HEK293 (cell line): Measurements from ENCODE around the gene SNRNP70.

Experiments used
- GLIS1 ChIP-seq: fragments of 450-650 bp; formaldehyde crosslinking; IDR thresholded peaks from 2 replicates; pipeline ENCODE4 v1.5.1; 2016; ENCODE audit warnings: missing biosample characterization, missing genetic modification characterization
- KLF9 ChIP-seq: fragments of 450-650 bp; formaldehyde crosslinking; IDR thresholded peaks from 2 replicates; pipeline ENCODE4 v1.5.1; 2016; ENCODE audit warnings: missing biosample characterization, missing genetic modification characterization, low read depth
- ZBTB1 ChIP-seq: fragments of 450-650 bp; formaldehyde crosslinking; IDR thresholded peaks from 2 replicates; pipeline ENCODE4 v1.5.1; 2016; ENCODE audit warnings: missing biosample characterization, missing genetic modification characterization
- ZFP37 ChIP-seq: fragments of 450-650 bp; formaldehyde crosslinking; IDR thresholded peaks from 2 replicates; pipeline ENCODE4 v1.5.1; 2016; ENCODE audit warnings: missing biosample characterization, missing genetic modification characterization
- ZNF10 ChIP-seq: fragments of 450-650 bp; formaldehyde crosslinking; IDR thresholded peaks from 2 replicates; pipeline ENCODE4 v1.5.1; 2017; ENCODE audit warnings: missing biosample characterization, missing genetic modification characterization
- ZNF16 ChIP-seq: fragments of 450-650 bp; formaldehyde crosslinking; IDR thresholded peaks from 2 replicates; pipeline ENCODE4 v1.5.1; 2016; ENCODE audit warnings: low read depth, missing biosample characterization, missing genetic modification characterization
- ZNF2 ChIP-seq: fragments of 450-650 bp; formaldehyde crosslinking; IDR thresholded peaks from 2 replicates; pipeline ENCODE4 v1.5.1; 2016; ENCODE audit warnings: missing biosample characterization, missing genetic modification characterization
- ZNF239 ChIP-seq: fragments of 450-650 bp; formaldehyde crosslinking; IDR thresholded peaks from 2 replicates; pipeline ENCODE4 v1.5.1; 2016; ENCODE audit warnings: missing biosample characterization, missing genetic modification characterization
- ZNF302 ChIP-seq: fragments of 450-650 bp; formaldehyde crosslinking; IDR thresholded peaks from 2 replicates; pipeline ENCODE4 v1.5.1; 2016; ENCODE audit warnings: missing biosample characterization, missing genetic modification characterization, low read depth
- ZNF335 ChIP-seq: fragments of 450-650 bp; formaldehyde crosslinking; conservative IDR thresholded peaks from 2 replicates; pipeline ENCODE4 v1.5.1; 2016; ENCODE audit warnings: missing biosample characterization, missing genetic modification characterization
- ZNF391 ChIP-seq: fragments of 450-650 bp; formaldehyde crosslinking; IDR thresholded peaks from 2 replicates; pipeline ENCODE4 v1.5.1; 2016; ENCODE audit warnings: low read depth, missing biosample characterization, missing genetic modification characterization, borderline replicate concordance
- ZNF501 ChIP-seq: fragments of 450-650 bp; formaldehyde crosslinking; IDR thresholded peaks from 2 replicates; pipeline ENCODE4 v1.5.1; 2016; ENCODE audit warnings: missing biosample characterization, missing genetic modification characterization
- ZNF560 ChIP-seq: fragments of 450-650 bp; formaldehyde crosslinking; IDR thresholded peaks from 2 replicates; pipeline ENCODE4 v1.5.1; 2017; ENCODE audit warnings: missing biosample characterization, missing genetic modification characterization, borderline replicate concordance
- ZNF76 ChIP-seq: fragments of 450-650 bp; formaldehyde crosslinking; IDR thresholded peaks from 2 replicates; pipeline ENCODE4; 2016; ENCODE audit warnings: low read depth, missing biosample characterization, missing genetic modification characterization, borderline replicate concordance
- ZNF792 ChIP-seq: fragments of 450-650 bp; formaldehyde crosslinking; IDR thresholded peaks from 2 replicates; pipeline ENCODE4 v1.5.1; 2016; ENCODE audit warnings: missing biosample characterization, missing genetic modification characterization
- TF ChIP-seq, protein P1 (sequence below): fragments of 450-650 bp; formaldehyde crosslinking; conservative IDR thresholded peaks from 2 replicates; pipeline ENCODE4 v1.5.1; 2016; ENCODE audit warnings: low read depth, missing biosample characterization, missing genetic modification characterization
- TF ChIP-seq, protein P2 (sequence below): fragments of 450-650 bp; formaldehyde crosslinking; IDR thresholded peaks from 2 replicates; pipeline ENCODE4 v1.5.1; 2016; ENCODE audit warnings: missing biosample characterization, missing genetic modification characterization
- TF ChIP-seq, protein P3 (sequence below): fragments of 450-650 bp; formaldehyde crosslinking; IDR thresholded peaks from 2 replicates; pipeline ENCODE4 v1.5.1; 2016; ENCODE audit warnings: missing biosample characterization, missing genetic modification characterization
- TF ChIP-seq, protein P4 (sequence below): fragments of 450-650 bp; formaldehyde crosslinking; IDR thresholded peaks from 2 replicates; pipeline ENCODE4 v1.5.1; 2016; ENCODE audit warnings: missing biosample characterization, missing genetic modification characterization, borderline replicate concordance
- TF ChIP-seq, protein P5 (sequence below): fragments of 450-650 bp; formaldehyde crosslinking; IDR thresholded peaks from 2 replicates; pipeline ENCODE4 v1.5.1; 2016; ENCODE audit warnings: missing biosample characterization, missing genetic modification characterization
- TF ChIP-seq, protein P6 (sequence below): fragments of 450-650 bp; formaldehyde crosslinking; IDR thresholded peaks from 2 replicates; pipeline ENCODE4 v1.5.1; 2016; ENCODE audit warnings: missing biosample characterization, missing genetic modification characterization
- TF ChIP-seq, protein P7 (sequence below): fragments of 450-650 bp; formaldehyde crosslinking; IDR thresholded peaks from 2 replicates; pipeline ENCODE4 v1.5.1; 2016; ENCODE audit warnings: missing biosample characterization, missing genetic modification characterization

The SNRNP70 gene

DNA sequence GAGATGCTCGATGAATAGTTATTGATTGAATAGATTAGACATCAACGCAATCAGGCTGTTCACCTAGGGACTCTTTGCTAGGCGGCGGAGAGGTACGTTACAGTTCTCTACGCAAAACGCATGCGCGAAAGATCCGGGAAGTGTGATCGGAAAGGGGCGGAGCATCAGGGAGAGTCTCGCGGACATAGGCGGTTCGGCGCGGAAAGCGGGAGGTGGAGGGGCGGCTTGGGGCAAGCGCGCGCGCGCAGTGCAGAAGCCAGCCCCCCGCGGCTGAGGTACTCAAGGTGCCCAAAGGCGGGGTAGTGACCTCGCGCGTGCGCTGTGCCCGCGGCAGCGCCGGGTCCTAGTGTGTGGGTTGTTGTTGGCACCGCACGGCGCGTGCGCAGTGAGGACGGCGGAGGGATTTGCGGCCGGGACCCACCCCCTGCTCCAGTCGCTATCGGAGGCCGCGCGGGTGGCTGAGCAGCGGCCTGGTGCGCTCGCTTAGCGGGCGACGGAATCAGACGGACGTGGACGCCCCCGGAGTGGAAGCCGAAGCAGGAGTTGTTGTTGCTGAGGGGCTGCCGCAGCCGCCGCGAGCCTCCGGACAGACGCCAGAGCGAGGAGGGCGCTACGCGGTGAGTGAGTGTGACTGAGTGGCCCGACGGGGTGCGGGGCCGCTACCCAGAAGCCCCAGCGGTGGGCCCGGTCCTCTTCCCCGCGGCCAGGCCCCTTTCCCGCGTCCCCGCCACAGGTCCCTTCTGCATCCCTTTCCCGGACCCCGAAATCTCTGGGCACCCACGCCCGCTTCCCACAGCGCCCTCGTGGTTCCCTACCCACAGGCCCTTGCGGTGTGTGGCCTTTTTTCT, at the start of gene SNRNP70 (continued):
- TF ChIP-seq, protein P1, sequence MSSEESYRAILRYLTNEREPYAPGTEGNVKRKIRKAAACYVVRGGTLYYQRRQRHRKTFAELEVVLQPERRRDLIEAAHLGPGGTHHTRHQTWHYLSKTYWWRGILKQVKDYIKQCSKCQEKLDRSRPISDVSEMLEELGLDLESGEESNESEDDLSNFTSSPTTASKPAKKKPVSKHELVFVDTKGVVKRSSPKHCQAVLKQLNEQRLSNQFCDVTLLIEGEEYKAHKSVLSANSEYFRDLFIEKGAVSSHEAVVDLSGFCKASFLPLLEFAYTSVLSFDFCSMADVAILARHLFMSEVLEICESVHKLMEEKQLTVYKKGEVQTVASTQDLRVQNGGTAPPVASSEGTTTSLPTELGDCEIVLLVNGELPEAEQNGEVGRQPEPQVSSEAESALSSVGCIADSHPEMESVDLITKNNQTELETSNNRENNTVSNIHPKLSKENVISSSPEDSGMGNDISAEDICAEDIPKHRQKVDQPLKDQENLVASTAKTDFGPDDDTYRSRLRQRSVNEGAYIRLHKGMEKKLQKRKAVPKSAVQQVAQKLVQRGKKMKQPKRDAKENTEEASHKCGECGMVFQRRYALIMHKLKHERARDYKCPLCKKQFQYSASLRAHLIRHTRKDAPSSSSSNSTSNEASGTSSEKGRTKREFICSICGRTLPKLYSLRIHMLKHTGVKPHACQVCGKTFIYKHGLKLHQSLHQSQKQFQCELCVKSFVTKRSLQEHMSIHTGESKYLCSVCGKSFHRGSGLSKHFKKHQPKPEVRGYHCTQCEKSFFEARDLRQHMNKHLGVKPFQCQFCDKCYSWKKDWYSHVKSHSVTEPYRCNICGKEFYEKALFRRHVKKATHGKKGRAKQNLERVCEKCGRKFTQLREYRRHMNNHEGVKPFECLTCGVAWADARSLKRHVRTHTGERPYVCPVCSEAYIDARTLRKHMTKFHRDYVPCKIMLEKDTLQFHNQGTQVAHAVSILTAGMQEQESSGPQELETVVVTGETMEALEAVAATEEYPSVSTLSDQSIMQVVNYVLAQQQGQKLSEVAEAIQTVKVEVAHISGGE, result peak; percentile 67
- TF ChIP-seq, protein P2, sequence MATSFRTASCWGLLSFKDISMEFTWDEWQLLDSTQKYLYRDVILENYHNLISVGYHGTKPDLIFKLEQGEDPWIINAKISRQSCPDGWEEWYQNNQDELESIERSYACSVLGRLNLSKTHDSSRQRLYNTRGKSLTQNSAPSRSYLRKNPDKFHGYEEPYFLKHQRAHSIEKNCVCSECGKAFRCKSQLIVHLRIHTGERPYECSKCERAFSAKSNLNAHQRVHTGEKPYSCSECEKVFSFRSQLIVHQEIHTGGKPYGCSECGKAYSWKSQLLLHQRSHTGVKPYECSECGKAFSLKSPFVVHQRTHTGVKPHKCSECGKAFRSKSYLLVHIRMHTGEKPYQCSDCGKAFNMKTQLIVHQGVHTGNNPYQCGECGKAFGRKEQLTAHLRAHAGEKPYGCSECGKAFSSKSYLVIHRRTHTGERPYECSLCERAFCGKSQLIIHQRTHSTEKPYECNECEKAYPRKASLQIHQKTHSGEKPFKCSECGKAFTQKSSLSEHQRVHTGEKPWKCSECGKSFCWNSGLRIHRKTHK, result no peak
- TF ChIP-seq ZNF792 (tag by site-specific recombination) (peak; percentile 90; the same call in 1 of the 2 replicates), ZNF302 (tag by site-specific recombination) (0 out of 2 replicates have a peak, but pooled peaks have one; percentile 23), ZNF501 (tag by site-specific recombination) (peak; percentile 82), ZFP37 (tag by site-specific recombination) (peak; percentile 98; the same call in 1 of the 2 replicates), ZNF239 (tag by site-specific recombination) (0 out of 2 replicates have a peak, but pooled peaks have one; percentile 76), ZNF16 (tag by site-specific recombination) (no peak), ZBTB1 (tag by site-specific recombination) (0 out of 2 replicates have a peak, but pooled peaks have one; percentile 18), ZNF76 (tag by site-specific recombination) (peak; percentile 97; the same call in 1 of the 2 replicates), ZNF335 (tag by site-specific recombination) (peak; percentile 96), ZNF10 (tag by site-specific recombination) (peak; percentile 75), ZNF560 (tag by site-specific recombination) (no peak), GLIS1 (peak; percentile 91), ZNF391 (peak; percentile 83; the same call in 1 of the 2 replicates), KLF9 (tag by site-specific recombination) (peak; percentile 96), ZNF2 (peak; percentile 66)
- TF ChIP-seq, protein P3, sequence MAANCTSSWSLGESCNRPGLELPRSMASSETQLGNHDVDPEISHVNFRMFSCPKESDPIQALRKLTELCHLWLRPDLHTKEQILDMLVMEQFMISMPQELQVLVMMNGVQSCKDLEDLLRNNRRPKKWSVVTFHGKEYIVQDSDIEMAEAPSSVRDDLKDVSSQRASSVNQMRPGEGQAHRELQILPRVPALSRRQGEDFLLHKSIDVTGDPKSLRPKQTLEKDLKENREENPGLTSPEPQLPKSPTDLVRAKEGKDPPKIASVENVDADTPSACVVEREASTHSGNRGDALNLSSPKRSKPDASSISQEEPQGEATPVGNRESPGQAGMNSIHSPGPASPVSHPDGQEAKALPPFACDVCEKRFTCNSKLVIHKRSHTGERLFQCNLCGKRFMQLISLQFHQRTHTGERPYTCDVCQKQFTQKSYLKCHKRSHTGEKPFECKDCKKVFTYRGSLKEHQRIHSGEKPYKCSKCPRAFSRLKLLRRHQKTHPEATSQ, result peak; percentile 91; the same call in 1 of the 2 replicates
- TF ChIP-seq, protein P4, sequence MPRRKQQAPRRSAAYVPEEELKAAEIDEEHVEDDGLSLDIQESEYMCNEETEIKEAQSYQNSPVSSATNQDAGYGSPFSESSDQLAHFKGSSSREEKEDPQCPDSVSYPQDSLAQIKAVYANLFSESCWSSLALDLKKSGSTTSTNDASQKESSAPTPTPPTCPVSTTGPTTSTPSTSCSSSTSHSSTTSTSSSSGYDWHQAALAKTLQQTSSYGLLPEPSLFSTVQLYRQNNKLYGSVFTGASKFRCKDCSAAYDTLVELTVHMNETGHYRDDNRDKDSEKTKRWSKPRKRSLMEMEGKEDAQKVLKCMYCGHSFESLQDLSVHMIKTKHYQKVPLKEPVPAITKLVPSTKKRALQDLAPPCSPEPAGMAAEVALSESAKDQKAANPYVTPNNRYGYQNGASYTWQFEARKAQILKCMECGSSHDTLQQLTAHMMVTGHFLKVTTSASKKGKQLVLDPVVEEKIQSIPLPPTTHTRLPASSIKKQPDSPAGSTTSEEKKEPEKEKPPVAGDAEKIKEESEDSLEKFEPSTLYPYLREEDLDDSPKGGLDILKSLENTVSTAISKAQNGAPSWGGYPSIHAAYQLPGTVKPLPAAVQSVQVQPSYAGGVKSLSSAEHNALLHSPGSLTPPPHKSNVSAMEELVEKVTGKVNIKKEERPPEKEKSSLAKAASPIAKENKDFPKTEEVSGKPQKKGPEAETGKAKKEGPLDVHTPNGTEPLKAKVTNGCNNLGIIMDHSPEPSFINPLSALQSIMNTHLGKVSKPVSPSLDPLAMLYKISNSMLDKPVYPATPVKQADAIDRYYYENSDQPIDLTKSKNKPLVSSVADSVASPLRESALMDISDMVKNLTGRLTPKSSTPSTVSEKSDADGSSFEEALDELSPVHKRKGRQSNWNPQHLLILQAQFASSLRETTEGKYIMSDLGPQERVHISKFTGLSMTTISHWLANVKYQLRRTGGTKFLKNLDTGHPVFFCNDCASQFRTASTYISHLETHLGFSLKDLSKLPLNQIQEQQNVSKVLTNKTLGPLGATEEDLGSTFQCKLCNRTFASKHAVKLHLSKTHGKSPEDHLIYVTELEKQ (tag by site-specific recombination), result no peak
- TF ChIP-seq, protein P5, sequence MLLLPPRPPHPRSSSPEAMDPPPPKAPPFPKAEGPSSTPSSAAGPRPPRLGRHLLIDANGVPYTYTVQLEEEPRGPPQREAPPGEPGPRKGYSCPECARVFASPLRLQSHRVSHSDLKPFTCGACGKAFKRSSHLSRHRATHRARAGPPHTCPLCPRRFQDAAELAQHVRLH (tag by site-specific recombination), result peak; percentile 89
- TF ChIP-seq, protein P6, sequence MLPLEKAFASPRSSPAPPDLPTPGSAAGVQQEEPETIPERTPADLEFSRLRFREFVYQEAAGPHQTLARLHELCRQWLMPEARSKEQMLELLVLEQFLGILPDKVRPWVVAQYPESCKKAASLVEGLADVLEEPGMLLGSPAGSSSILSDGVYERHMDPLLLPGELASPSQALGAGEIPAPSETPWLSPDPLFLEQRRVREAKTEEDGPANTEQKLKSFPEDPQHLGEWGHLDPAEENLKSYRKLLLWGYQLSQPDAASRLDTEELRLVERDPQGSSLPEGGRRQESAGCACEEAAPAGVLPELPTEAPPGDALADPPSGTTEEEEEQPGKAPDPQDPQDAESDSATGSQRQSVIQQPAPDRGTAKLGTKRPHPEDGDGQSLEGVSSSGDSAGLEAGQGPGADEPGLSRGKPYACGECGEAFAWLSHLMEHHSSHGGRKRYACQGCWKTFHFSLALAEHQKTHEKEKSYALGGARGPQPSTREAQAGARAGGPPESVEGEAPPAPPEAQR (tag by site-specific recombination), result peak; percentile 58; the same call in 1 of the 2 replicates
- TF ChIP-seq, protein P7, sequence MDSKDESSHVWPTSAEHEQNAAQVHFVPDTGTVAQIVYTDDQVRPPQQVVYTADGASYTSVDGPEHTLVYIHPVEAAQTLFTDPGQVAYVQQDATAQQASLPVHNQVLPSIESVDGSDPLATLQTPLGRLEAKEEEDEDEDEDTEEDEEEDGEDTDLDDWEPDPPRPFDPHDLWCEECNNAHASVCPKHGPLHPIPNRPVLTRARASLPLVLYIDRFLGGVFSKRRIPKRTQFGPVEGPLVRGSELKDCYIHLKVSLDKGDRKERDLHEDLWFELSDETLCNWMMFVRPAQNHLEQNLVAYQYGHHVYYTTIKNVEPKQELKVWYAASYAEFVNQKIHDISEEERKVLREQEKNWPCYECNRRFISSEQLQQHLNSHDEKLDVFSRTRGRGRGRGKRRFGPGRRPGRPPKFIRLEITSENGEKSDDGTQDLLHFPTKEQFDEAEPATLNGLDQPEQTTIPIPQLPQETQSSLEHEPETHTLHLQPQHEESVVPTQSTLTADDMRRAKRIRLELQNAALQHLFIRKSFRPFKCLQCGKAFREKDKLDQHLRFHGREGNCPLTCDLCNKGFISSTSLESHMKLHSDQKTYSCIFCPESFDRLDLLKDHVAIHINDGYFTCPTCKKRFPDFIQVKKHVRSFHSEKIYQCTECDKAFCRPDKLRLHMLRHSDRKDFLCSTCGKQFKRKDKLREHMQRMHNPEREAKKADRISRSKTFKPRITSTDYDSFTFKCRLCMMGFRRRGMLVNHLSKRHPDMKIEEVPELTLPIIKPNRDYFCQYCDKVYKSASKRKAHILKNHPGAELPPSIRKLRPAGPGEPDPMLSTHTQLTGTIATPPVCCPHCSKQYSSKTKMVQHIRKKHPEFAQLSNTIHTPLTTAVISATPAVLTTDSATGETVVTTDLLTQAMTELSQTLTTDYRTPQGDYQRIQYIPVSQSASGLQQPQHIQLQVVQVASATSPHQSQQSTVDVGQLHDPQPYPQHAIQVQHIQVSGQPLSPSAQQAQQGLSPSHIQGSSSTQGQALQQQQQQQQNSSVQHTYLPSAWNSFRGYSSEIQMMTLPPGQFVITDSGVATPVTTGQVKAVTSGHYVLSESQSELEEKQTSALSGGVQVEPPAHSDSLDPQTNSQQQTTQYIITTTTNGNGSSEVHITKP (tag by site-specific recombination), result peak; percentile 69
